KMS-11 (cell line): ENCODE results near the gene AGAP3.

Experiments used
- H2AFZ ChIP-seq: fragments of 200-600 bp; sonication (generic); 2 replicates; pipeline ENCODE4 v1.6.1; 2016; ENCODE audit warnings: antibody characterized with exemption, mixed run types, low read depth
- H3K27ac ChIP-seq: fragments of 200-600 bp; sonication (generic); 2 replicates; pipeline ENCODE4 v1.6.1; 2016; ENCODE audit warnings: mild to moderate bottlenecking, mixed run types
- H3K27me3 ChIP-seq: fragments of 200-600 bp; sonication (generic); 2 replicates; pipeline ENCODE4 v1.6.1; 2017; ENCODE audit warnings: mild to moderate bottlenecking, low read depth, mixed run types, moderate library complexity; ENCODE audit not compliant: insufficient read depth
- H3K36me3 ChIP-seq: fragments of 200-600 bp; sonication (generic); 2 replicates; pipeline ENCODE4 v1.6.1; 2017; ENCODE audit warnings: mild to moderate bottlenecking, mixed run types; ENCODE audit not compliant: insufficient read depth
- H3K4me1 ChIP-seq: fragments of 200-600 bp; sonication (generic); 2 replicates; pipeline ENCODE4 v1.6.1; 2016; ENCODE audit warnings: mild to moderate bottlenecking, low read depth, mixed run types; ENCODE audit not compliant: poor library complexity, severe bottlenecking
- H3K4me2 ChIP-seq: fragments of 200-600 bp; sonication (generic); 2 replicates; pipeline ENCODE4 v1.7.0; 2016; ENCODE audit warnings: mild to moderate bottlenecking, mixed run types
- H3K4me3 ChIP-seq: fragments of 200-600 bp; sonication (generic); IDR thresholded peaks from 2 replicates; pipeline ENCODE4 v1.6.1; 2017; ENCODE audit warnings: low read depth, low read length, mixed read lengths; ENCODE audit not compliant: insufficient read depth
- H3K79me2 ChIP-seq: fragments of 200-600 bp; sonication (generic); 2 replicates; pipeline ENCODE4 v1.6.1; 2016; ENCODE audit warnings: low read depth, mixed run types; ENCODE audit not compliant: insufficient read depth
- H3K9ac ChIP-seq: fragments of 200-600 bp; sonication (generic); 2 replicates; pipeline ENCODE4 v1.6.1; 2016; ENCODE audit warnings: mild to moderate bottlenecking, mixed run types
- H4K20me1 ChIP-seq: fragments of 200-600 bp; sonication (generic); 2 replicates; pipeline ENCODE4 v1.6.1; 2016; ENCODE audit warnings: mild to moderate bottlenecking, mixed run types; ENCODE audit not compliant: insufficient read depth
- TF ChIP-seq, protein P1 (sequence below): fragments of 200-600 bp; sonication (generic); conservative IDR thresholded peaks from 2 replicates; pipeline ENCODE4 v1.6.1; 2017; ENCODE audit warnings: low read depth, mild to moderate bottlenecking, antibody characterized with exemption, low read length, moderate library complexity, mixed read lengths

AGAP3 gene

DNA sequence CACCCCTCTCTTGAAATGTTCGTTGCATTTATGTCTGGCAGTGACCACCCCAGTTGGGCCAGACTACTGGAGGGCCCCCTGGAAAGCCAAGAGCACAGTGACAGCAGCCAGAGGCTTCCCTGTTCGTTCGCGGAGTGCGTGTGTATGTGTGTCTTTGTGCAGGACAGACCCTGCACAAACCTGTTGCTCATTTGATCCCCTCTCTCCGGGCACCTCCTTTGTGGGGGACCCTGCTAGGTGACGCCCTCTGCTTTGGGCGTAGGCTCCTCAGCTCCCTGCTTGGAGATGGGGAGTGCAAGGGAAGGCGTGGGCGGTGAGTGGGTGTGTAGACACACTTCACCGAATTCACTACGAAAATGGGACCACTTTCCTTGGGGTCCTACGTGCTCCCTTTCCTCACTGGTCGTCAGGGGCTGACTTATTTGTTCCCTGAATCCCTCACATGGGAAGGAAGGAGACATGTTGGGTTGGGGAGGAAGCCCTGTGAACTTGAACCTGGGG lies 38.7 kb downstream of the AGAP3 start:
- H3K9ac ChIP-seq = no peak overlapping the region
- H3K4me1 ChIP-seq = peaks cover 9% of the 10 kb centered on the region
- H3K4me3 ChIP-seq = no peak overlapping the region
- TF ChIP-seq, protein P1, sequence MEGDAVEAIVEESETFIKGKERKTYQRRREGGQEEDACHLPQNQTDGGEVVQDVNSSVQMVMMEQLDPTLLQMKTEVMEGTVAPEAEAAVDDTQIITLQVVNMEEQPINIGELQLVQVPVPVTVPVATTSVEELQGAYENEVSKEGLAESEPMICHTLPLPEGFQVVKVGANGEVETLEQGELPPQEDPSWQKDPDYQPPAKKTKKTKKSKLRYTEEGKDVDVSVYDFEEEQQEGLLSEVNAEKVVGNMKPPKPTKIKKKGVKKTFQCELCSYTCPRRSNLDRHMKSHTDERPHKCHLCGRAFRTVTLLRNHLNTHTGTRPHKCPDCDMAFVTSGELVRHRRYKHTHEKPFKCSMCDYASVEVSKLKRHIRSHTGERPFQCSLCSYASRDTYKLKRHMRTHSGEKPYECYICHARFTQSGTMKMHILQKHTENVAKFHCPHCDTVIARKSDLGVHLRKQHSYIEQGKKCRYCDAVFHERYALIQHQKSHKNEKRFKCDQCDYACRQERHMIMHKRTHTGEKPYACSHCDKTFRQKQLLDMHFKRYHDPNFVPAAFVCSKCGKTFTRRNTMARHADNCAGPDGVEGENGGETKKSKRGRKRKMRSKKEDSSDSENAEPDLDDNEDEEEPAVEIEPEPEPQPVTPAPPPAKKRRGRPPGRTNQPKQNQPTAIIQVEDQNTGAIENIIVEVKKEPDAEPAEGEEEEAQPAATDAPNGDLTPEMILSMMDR = no peak
- H3K27ac ChIP-seq = no peak overlapping the region
- no peaks in the 10 kb centered on the region for H3K79me2 ChIP-seq
- no peaks in the 10 kb centered on the region for H3K27me3 ChIP-seq
- H3K36me3 ChIP-seq = peaks cover 11% of the 10 kb centered on the region; the same call in 1 of the 2 replicates
- H4K20me1 ChIP-seq = no peaks in the 10 kb centered on the region
- no peak overlapping the region for H3K4me2 ChIP-seq
- no peak overlapping the region for H2AFZ ChIP-seq

DNA sequence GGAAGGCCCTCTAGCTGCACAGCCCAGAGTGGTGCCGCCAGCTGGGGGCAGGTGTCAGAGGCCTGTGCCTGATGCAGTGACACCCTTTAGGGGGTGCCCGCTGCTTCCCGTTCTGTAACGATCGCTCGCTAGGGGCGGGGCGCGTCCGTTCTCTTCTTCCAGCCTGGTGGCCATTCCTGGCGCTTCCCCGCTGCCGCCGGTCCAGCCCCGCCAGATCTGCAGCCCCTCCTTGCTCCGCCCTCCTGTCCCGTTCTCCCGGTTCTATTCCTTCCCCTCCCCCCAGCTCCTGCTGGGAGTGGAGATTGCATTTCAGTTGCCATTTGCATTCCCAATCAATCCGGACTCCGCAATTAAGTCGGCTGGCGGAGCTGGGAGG lies 39.2 kb downstream of the AGAP3 start:
- no peak overlapping the region for H2AFZ ChIP-seq
- TF ChIP-seq, protein P1 = no peak
- H3K4me2 ChIP-seq = no peak overlapping the region
- no peak overlapping the region for H3K27ac ChIP-seq
- peaks cover 8% of the 10 kb centered on the region; the same call in 1 of the 2 replicates for H3K36me3 ChIP-seq
- H4K20me1 ChIP-seq = no peaks in the 10 kb centered on the region
- H3K9ac ChIP-seq = no peak overlapping the region
- peaks cover 14% of the 10 kb centered on the region for H3K4me1 ChIP-seq
- no peaks in the 10 kb centered on the region for H3K79me2 ChIP-seq
- H3K4me3 ChIP-seq = no peak overlapping the region
- no peaks in the 10 kb centered on the region for H3K27me3 ChIP-seq

DNA sequence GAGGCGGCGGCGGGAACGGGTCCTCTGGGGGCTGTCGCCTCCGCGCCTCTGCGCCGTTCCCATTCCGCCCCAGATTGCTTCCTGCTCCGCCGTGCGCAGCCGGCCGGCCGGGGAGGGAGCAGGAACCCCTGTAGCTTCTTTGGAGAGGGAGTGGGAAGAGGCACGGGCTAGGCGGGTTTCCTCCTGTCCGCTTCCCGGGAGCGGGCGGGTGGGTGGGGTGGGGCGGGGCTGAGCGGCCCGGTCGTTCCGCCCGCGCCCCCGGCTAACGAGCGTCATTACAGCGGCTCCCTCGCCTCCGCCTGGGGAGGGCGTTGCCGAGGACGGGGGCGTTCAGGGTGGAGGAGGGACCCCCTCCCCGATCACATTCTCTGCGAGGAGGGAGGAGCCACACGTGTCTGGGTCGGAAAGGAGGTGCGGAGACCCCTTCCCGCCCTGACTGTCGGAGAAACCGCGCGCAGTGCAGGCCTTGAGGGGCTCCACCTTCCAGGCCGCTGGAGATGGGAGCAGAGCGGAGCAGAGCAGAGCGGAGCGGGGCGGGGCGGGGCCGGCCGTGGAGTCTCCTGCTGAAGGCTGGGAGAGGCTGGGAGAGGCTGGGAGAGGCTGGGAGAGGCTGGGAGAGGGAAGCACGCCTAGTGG lies 39.7 kb downstream of the AGAP3 start:
- H3K27me3 ChIP-seq = no peaks in the 10 kb centered on the region
- H3K79me2 ChIP-seq = no peaks in the 10 kb centered on the region
- peaks cover 14% of the 10 kb centered on the region for H3K4me1 ChIP-seq
- H3K36me3 ChIP-seq = peaks cover 6% of the 10 kb centered on the region; the same call in 1 of the 2 replicates
- no peak overlapping the region for H3K4me3 ChIP-seq
- no peak overlapping the region for H3K27ac ChIP-seq
- no peaks in the 10 kb centered on the region for H4K20me1 ChIP-seq
- no peak overlapping the region for H3K4me2 ChIP-seq
- H2AFZ ChIP-seq = no peak overlapping the region
- TF ChIP-seq, protein P1 = no peak
- no peak overlapping the region for H3K9ac ChIP-seq

DNA sequence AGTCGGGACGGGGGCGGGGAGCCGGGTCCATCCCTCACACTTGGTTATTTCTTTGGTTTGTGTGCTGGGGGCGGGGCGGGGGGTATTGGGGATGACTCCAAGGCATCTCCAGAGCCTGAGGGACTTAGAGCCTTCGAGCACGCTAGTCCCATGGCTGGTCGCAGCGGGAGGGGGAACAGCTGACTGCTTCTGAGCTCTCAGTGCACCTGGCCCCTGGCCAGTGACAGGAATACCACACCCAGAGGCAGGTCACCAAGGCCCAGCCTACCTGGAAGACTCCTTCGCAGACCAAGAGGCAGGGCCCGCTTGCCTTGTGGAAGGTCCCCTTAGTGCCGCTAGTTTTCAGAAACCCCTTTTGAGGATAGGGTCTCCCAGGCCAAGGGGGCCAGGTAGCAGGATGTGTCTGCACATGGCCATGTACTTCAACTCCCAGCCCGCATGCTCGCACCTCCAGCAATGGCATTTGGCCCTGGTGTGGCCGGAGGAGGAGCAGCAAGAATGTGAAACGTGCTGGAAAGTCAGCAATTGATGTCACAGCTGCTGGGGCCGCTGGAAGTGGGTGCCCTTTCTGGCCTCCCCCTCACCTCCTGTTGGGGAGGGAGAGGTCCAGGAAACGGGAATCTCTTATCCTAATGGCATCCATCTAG lies 40.3 kb downstream of the AGAP3 start:
- no peak overlapping the region for H3K9ac ChIP-seq

More for the DNA sequence above, 40.3 kb downstream of the AGAP3 start:
- H3K4me1 ChIP-seq = peaks cover 14% of the 10 kb centered on the region
- H3K27ac ChIP-seq = no peak overlapping the region
- no peaks in the 10 kb centered on the region for H3K79me2 ChIP-seq
- peaks cover 6% of the 10 kb centered on the region; the same call in 1 of the 2 replicates for H3K36me3 ChIP-seq
- no peak overlapping the region for H3K4me3 ChIP-seq
- no peaks in the 10 kb centered on the region for H3K27me3 ChIP-seq
- no peak overlapping the region for H3K4me2 ChIP-seq
- H4K20me1 ChIP-seq = no peaks in the 10 kb centered on the region
- TF ChIP-seq, protein P1 = no peak
- no peak overlapping the region for H2AFZ ChIP-seq
